DOHH2 (cell line): ENCODE results near the gene CRTC3.

Experiments
- CTCF ChIP-seq: fragments of 200-600 bp; sonication (generic); IDR thresholded peaks from one replicate; pipeline ENCODE4 v1.5.1; 2014; ENCODE audit warnings: antibody characterized with exemption, mild to moderate bottlenecking, low read depth, low read length; ENCODE audit not compliant: poor library complexity, severe bottlenecking
- EZH2phosphoT487 ChIP-seq: fragments of 200-600 bp; sonication (generic); IDR thresholded peaks from 2 replicates; pipeline ENCODE4 v1.6.1; 2017; ENCODE audit warnings: borderline replicate concordance, mild to moderate bottlenecking, antibody characterized with exemption, low read length, moderate library complexity, mixed read lengths

- TF ChIP-seq CTCF (peak; percentile 3), EZH2phosphoT487 (no peak)
Observed at GRCh38 chr15:90665288-90666134, 135.8 kb downstream of the CRTC3 start.
